Smooth muscle cell (in vitro differentiated cells): ENCODE measurements around the gene ZC3H7A. TPM values are rescaled to one million over a fixed set of nuclear protein-coding genes. Genes with fewer than 3 reads are reported as not detected.

Experiments
- DNase-seq: peaks from one replicate; lab custom pipeline; 2025; ENCODE audit not compliant: unreplicated experiment; lab: John Stamatoyannopoulos, UW
- H2AFZ ChIP-seq: fragments of 200-600 bp; sonication (generic); 2 replicates; pipeline ENCODE4 v1.6.0; 2016; ENCODE audit warnings: antibody characterized with exemption, low read depth, mild to moderate bottlenecking
- H3F3A ChIP-seq: fragments of 200-600 bp; sonication (generic); 2 replicates; pipeline ENCODE4 v1.6.0; 2017; ENCODE audit warnings: antibody characterized with exemption, low read depth
- H3K27ac ChIP-seq: fragments of 200-600 bp; sonication (generic); 2 replicates; pipeline ENCODE4 v1.5.1; 2016; ENCODE audit warnings: low read depth, mild to moderate bottlenecking
- H3K27me3 ChIP-seq: fragments of 200-600 bp; sonication (generic); 2 replicates; pipeline ENCODE4 v1.6.1; 2016; ENCODE audit warnings: low read depth, mild to moderate bottlenecking
- H3K36me3 ChIP-seq: fragments of 200-600 bp; sonication (generic); 2 replicates; pipeline ENCODE4 v1.5.1; 2016; ENCODE audit warnings: low read depth
- H3K4me1 ChIP-seq: fragments of 200-600 bp; sonication (generic); 2 replicates; pipeline ENCODE4 v1.5.1; 2016; ENCODE audit warnings: low read depth
- H3K4me2 ChIP-seq: fragments of 200-600 bp; sonication (generic); 2 replicates; pipeline ENCODE4 v1.6.0; 2016; ENCODE audit warnings: mild to moderate bottlenecking
- H3K4me3 ChIP-seq: fragments of 200-600 bp; sonication (generic); 2 replicates; pipeline ENCODE4 v1.5.1; 2016; ENCODE audit warnings: mild to moderate bottlenecking
- H3K79me2 ChIP-seq: fragments of 200-600 bp; sonication (generic); 2 replicates; pipeline ENCODE4 v1.6.0; 2016; ENCODE audit warnings: low read depth, mild to moderate bottlenecking
- H3K9ac ChIP-seq: fragments of 200-600 bp; sonication (generic); 2 replicates; pipeline ENCODE4 v1.6.0; 2016; ENCODE audit warnings: low read depth
- H3K9me3 ChIP-seq: fragments of 200-600 bp; sonication (generic); replicated peaks from 2 replicates; pipeline ENCODE4 v1.5.1; 2016; ENCODE audit warnings: low read depth
- H4K20me1 ChIP-seq: fragments of 200-600 bp; sonication (generic); 2 replicates; pipeline ENCODE4 v1.6.0; 2016; ENCODE audit warnings: low read depth
- WGBS: methylation state at CpG from one replicate; pipeline ENCODE4 v1.1.7; 2016; ENCODE audit warnings: low lambda C conversion rate; 5-methylcytosine and 5-hydroxymethylcytosine counted together
- polyA plus RNA-seq: library from polyadenylated mRNA; unstranded; fragments of >200 nt; fragmentation: Nextera tagmentation; extraction: Ambion mirVana; gene quantifications from 2 replicates; pipeline ENCODE4 v1.2.1, GENCODE V29; 2016
- total RNA-seq: library from RNA; depleted of rRNA; stranded (reverse); fragments of >200 nt; gene quantifications from 2 replicates; pipeline ENCODE4 v1.2.3, GENCODE V29; 2014
- TF ChIP-seq, protein P1 (sequence below): fragments of 200-600 bp; sonication (generic); IDR thresholded peaks from 2 replicates; pipeline ENCODE4 v1.5.1; 2017; ENCODE audit warnings: borderline replicate concordance, mild to moderate bottlenecking, antibody characterized with exemption; ENCODE audit not compliant: insufficient read depth, poor library complexity, severe bottlenecking

Gene ZC3H7A
- total and polyA plus RNA-seq, 2 experiments from 2014 or later = 37.3 to 38.6 TPM

DNA sequence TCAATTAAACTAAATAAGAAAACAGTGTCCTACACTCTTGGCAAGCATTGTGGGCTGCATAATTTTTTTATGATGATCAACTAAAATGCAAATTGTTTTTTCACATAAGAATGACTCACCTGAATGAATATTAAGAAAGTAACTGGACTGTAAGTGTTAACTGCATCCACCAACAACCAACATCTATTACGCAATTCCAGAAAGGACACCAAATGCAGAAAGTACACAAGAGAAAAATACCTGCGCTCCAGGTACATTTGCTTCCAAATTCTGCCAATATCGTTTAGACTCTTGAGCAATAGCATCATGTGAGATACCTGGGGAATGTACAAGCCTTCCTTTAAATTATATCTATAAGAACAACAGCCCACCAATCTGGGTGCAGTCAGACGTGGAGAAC, 34.6 kb downstream of the ZC3H7A start:
- H3K36me3 ChIP-seq = peaks cover 55% of the 10 kb centered on the region
- no peak overlapping the region for H3K27ac ChIP-seq

DNA sequence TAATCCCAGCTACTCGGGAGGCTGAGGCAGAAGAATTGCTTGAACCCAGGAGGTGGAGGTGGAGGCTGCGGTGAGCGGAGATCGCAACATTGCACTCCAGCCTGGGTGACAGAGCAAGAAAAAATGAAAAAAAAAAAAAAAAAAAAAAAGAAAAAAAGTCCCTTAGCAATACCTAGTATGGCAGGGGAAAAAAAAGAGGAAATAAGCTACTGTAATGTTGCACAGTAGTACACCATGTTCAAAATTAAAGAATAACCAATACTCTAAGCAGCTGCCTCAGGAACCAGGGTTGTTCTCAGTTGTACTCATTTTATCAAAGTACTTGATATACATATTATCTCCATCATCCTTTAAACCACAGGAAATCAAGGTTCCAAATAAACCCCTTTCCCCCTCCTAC, 37.1 kb downstream of the ZC3H7A start:
- DNase-seq = no peak
- Histone ChIP-seq H3K27ac (no peak overlapping the region), H3K9me3 (no peaks in the 10 kb centered on the region), H3K36me3 (peaks cover 42% of the 10 kb centered on the region), H3K4me1 (no peaks in the 10 kb centered on the region), H2AFZ (no peak overlapping the region), H3K79me2 (no peaks in the 10 kb centered on the region), H3K4me2 (no peak overlapping the region), H4K20me1 (peaks cover 46% of the 10 kb centered on the region), H3F3A (peaks cover 18% of the 10 kb centered on the region), H3K4me3 (no peak overlapping the region), H3K9ac (no peak overlapping the region), H3K27me3 (no peaks in the 10 kb centered on the region)
- WGBS = 100% methylated on average over 4 of the region's 4 CpGs
- TF ChIP-seq, protein P1, sequence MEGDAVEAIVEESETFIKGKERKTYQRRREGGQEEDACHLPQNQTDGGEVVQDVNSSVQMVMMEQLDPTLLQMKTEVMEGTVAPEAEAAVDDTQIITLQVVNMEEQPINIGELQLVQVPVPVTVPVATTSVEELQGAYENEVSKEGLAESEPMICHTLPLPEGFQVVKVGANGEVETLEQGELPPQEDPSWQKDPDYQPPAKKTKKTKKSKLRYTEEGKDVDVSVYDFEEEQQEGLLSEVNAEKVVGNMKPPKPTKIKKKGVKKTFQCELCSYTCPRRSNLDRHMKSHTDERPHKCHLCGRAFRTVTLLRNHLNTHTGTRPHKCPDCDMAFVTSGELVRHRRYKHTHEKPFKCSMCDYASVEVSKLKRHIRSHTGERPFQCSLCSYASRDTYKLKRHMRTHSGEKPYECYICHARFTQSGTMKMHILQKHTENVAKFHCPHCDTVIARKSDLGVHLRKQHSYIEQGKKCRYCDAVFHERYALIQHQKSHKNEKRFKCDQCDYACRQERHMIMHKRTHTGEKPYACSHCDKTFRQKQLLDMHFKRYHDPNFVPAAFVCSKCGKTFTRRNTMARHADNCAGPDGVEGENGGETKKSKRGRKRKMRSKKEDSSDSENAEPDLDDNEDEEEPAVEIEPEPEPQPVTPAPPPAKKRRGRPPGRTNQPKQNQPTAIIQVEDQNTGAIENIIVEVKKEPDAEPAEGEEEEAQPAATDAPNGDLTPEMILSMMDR = no peak

More for the DNA sequence above, 34.6 kb downstream of the ZC3H7A start:
- TF ChIP-seq, protein P1 = no peak
- Histone ChIP-seq H4K20me1 (peaks cover 22% of the 10 kb centered on the region), H3K4me2 (no peak overlapping the region), H3K9me3 (no peaks in the 10 kb centered on the region), H3K4me3 (no peak overlapping the region), H3F3A (peaks cover 18% of the 10 kb centered on the region), H3K79me2 (no peaks in the 10 kb centered on the region), H3K9ac (no peak overlapping the region), H2AFZ (no peak overlapping the region), H3K4me1 (no peaks in the 10 kb centered on the region), H3K27me3 (no peaks in the 10 kb centered on the region)
- 96% methylated on average over 4 of the region's 4 CpGs for WGBS
- DNase-seq = no peak

DNA sequence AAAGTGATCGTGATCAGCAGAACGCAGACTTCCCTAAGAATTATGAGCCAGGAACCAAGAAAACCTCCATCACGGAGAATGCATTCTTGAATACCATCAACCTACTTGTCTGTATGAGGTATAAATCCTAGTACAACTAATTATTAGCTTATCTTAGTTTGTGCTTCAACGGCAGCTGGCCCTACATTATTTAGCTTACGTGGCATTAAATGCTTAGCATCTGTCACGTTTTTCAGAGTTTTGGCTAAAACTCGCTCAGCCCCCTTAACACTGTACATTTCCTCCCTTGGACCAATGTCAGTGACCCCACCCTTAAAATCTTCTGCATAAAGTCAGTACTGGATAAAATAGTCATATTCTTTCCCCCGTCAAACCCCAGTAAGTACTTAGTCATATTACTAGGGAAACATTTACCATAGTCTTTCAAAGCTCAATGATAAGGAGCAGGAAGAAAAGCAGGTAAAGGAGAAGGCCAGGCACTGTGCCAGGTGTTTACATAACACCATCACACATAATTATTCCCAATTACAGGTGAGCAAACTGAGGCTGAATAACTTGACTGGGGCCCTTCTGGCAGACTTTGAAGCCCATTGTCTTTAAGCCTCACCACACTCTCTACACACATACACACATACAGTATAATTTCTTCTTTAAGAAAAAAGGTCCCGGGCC, 37.8 kb downstream of the ZC3H7A start:
- H4K20me1 ChIP-seq = peaks cover 49% of the 10 kb centered on the region
- H3K27ac ChIP-seq = no peak overlapping the region
- no peaks in the 10 kb centered on the region for H3K4me1 ChIP-seq
- no peak overlapping the region for H2AFZ ChIP-seq
- H3K4me3 ChIP-seq = no peak overlapping the region
- DNase-seq = no peak
- TF ChIP-seq, protein P1 = no peak
- H3F3A ChIP-seq = peaks cover 18% of the 10 kb centered on the region
- H3K27me3 ChIP-seq = no peaks in the 10 kb centered on the region
- no peaks in the 10 kb centered on the region for H3K79me2 ChIP-seq
- peaks cover 35% of the 10 kb centered on the region for H3K36me3 ChIP-seq
- no peak overlapping the region for H3K4me2 ChIP-seq
- H3K9ac ChIP-seq = no peak overlapping the region
- 89% methylated on average over 9 of the region's 9 CpGs for WGBS
- H3K9me3 ChIP-seq = no peaks in the 10 kb centered on the region
